WTC11 (cell line): ENCODE measurements around the gene CDCA4. TPM values are rescaled to one million over a fixed set of nuclear protein-coding genes. Genes with fewer than 3 reads are reported as not detected.
A peak's percentile ranks its signal among the peaks of the same experiment; 100 is the strongest.

ENCODE experiments used
- ATAC-seq: fragments of 200-7000 bp; cut with Tn5 transposase; 2 replicates; pipeline ENCODE4 v1.10.0; 2021; ENCODE audit warnings: mild to moderate bottlenecking, moderate library complexity
- CTCF ChIA-PET: fragments of 300-600 bp; sonication (Branson Sonifier 250); formaldehyde crosslinking; loops from one replicate; lab custom pipeline; 2021; ENCODE audit warnings: antibody characterized with exemption; lab: Charles Lee
- POLR2A ChIA-PET: fragments of 350-600 bp; sonication (Branson Sonifier 250); formaldehyde crosslinking; loops from one replicate; lab custom pipeline; 2021; ENCODE audit warnings: antibody characterized with exemption; lab: Charles Lee
- DNase-seq: peaks from one replicate; pipeline ENCODE4 v3.0.0; 2021; ENCODE audit warnings: low spot score
- H3K27ac Mint-ChIP-seq: 2 replicates; pipeline ENCODE4 v1.8.0; 2021; ENCODE audit warnings: mixed read lengths
- H3K27me3 Mint-ChIP-seq: 2 replicates; pipeline ENCODE4 v1.8.0; 2021; ENCODE audit warnings: low read depth, mild to moderate bottlenecking, moderate library complexity, mixed read lengths
- H3K36me3 Mint-ChIP-seq: 2 replicates; pipeline ENCODE4 v1.8.0; 2021; ENCODE audit warnings: mixed read lengths
- H3K4me1 Mint-ChIP-seq: 2 replicates; pipeline ENCODE4 v1.8.0; 2022; ENCODE audit warnings: mixed read lengths
- H3K4me3 Mint-ChIP-seq: 2 replicates; pipeline ENCODE4 v1.8.0; 2021; ENCODE audit warnings: mild to moderate bottlenecking, moderate library complexity, mixed read lengths
- H3K9me3 Mint-ChIP-seq: 2 replicates; pipeline ENCODE4 v1.8.0; 2021; ENCODE audit warnings: mixed read lengths
- AR ChIP-seq: fragments of 250-450 bp; sonication (Bioruptor Pico); IDR thresholded peaks from 2 replicates; pipeline ENCODE4 v1.9.0; 2021; ENCODE audit warnings: mild to moderate bottlenecking
- HMGXB4 ChIP-seq: sonication (generic); formaldehyde crosslinking; IDR thresholded peaks from 2 replicates; pipeline ENCODE4 v1.8.1; 2023; ENCODE audit warnings: mild to moderate bottlenecking, moderate library complexity, missing genetic modification reagents
- KAT7 ChIP-seq: sonication (generic); formaldehyde crosslinking; IDR thresholded peaks from 2 replicates; pipeline ENCODE4 v1.8.1; 2023; ENCODE audit warnings: missing genetic modification reagents, mild to moderate bottlenecking, borderline replicate concordance
- RORB ChIP-seq: fragments of 250-450 bp; sonication (Bioruptor Pico); IDR thresholded peaks from 2 replicates; pipeline ENCODE4 v1.9.0; 2021; ENCODE audit warnings: mild to moderate bottlenecking
- SMAD3 ChIP-seq: sonication (generic); formaldehyde crosslinking; IDR thresholded peaks from 2 replicates; pipeline ENCODE4 v1.8.0; 2022; ENCODE audit warnings: missing genetic modification reagents, mild to moderate bottlenecking, borderline replicate concordance
- SMAD4 ChIP-seq: sonication (generic); formaldehyde crosslinking; IDR thresholded peaks from 2 replicates; pipeline ENCODE4 v1.8.0; 2022; ENCODE audit warnings: mild to moderate bottlenecking, missing genetic modification reagents
- USF2 ChIP-seq: sonication (generic); formaldehyde crosslinking; IDR thresholded peaks from 2 replicates; pipeline ENCODE4 v1.8.1; 2023; ENCODE audit warnings: mild to moderate bottlenecking, missing genetic modification reagents, moderate library complexity
- ZNF281 ChIP-seq: sonication (generic); formaldehyde crosslinking; IDR thresholded peaks from 2 replicates; pipeline ENCODE4 v1.8.0; 2023; ENCODE audit warnings: mild to moderate bottlenecking, missing genetic modification reagents
- ZNF512 ChIP-seq: sonication (generic); formaldehyde crosslinking; IDR thresholded peaks from 2 replicates; pipeline ENCODE4 v1.8.1; 2022; ENCODE audit warnings: missing genetic modification reagents, borderline replicate concordance
- ZNF532 ChIP-seq: fragments of 250-450 bp; sonication (Bioruptor Pico); IDR thresholded peaks from 2 replicates; pipeline ENCODE4 v1.9.0; 2021; ENCODE audit warnings: mild to moderate bottlenecking, borderline replicate concordance
- total RNA-seq: library from RNA; stranded (reverse); gene quantifications from 3 replicates; pipeline ENCODE4 v1.2.3, GENCODE V29; 2021

Gene CDCA4
- total RNA-seq, 1 experiment from 2014 or later: 63.3 TPM

- Mint-ChIP-seq H3K36me3 (peaks cover 7% of the 10 kb centered on the region), H3K27ac (no peak overlapping the region; the same call in 1 of the 2 replicates), H3K4me3 (0 out of 2 replicates have a peak overlapping the region, but pooled peaks have one; percentile 7), H3K9me3 (no peaks in the 10 kb centered on the region)
- no peak for TF ChIP-seq SMAD3 (CRISPR knock-in tag)
- TF ChIP-seq ZNF512: no peak
- TF ChIP-seq USF2 (CRISPR knock-in tag): no peak
- TF ChIP-seq ZNF281 (CRISPR knock-in tag): no peak
- no peak for TF ChIP-seq ZNF532
- TF ChIP-seq KAT7 (CRISPR knock-in tag): no peak
- TF ChIP-seq SMAD4: no peak
- no peak for TF ChIP-seq RORB (CRISPR knock-in tag)
- TF ChIP-seq AR (CRISPR knock-in tag): no peak
- no peak for TF ChIP-seq HMGXB4 (CRISPR knock-in tag)
- TF ChIP-seq, all 79 proteins: peak for 0
- ChIA-PET CTCF (no interaction called here), POLR2A (no interaction called here)
- ATAC-seq (no peak), DNase-seq (no peak)
- Mint-ChIP-seq H3K27me3 (peaks cover 2% of the 10 kb centered on the region), H3K4me1 (peaks cover 35% of the 10 kb centered on the region)
These were observed 3.1 kb upstream of the CDCA4 start for GRCh38 chr14:105023791-105024480.
